Stimulated activated naive CD8-positive, alpha-beta T cell treated with anti-CD3 and anti-CD28 coated beads, Interleukin-15, Interleukin-2, amounts not matched to agents 100 ng/mL and 50 ng/mL, for 24 hours (primary cell): Measurements from ENCODE around the gene DDAH2.

Source experiments
- H3K27ac Mint-ChIP-seq: one replicate; pipeline ENCODE4 v1.8.0; 2021; ENCODE audit warnings: mild to moderate bottlenecking, mixed read lengths
- H3K27me3 Mint-ChIP-seq: one replicate; pipeline ENCODE4 v1.8.0; 2021; ENCODE audit warnings: mixed read lengths
- H3K36me3 Mint-ChIP-seq: one replicate; pipeline ENCODE4 v1.8.0; 2021; ENCODE audit warnings: low read depth, mixed read lengths
- H3K4me1 Mint-ChIP-seq: one replicate; pipeline ENCODE4 v1.8.0; 2021; ENCODE audit warnings: low read depth, mixed read lengths
- H3K4me3 Mint-ChIP-seq: one replicate; pipeline ENCODE4 v1.8.0; 2021; ENCODE audit warnings: mild to moderate bottlenecking, mixed read lengths
- H3K9me3 Mint-ChIP-seq: one replicate; pipeline ENCODE4 v1.8.0; 2021; ENCODE audit warnings: mixed read lengths

The DDAH2 gene

GRCh38 chr6:31741815-31742214 is 12.7 kb upstream of the DDAH2 start:
- Mint-ChIP-seq H3K27me3 (no peaks in the 10 kb centered on the region), H3K4me3 (peak overlapping the region; percentile 96)

GRCh38 chr6:31740397-31741223 is 11.5 kb upstream of the DDAH2 start:
- Mint-ChIP-seq H3K9me3 (no peaks in the 10 kb centered on the region), H3K27ac (peak overlapping the region; percentile 94), H3K4me1 (peaks cover 55% of the 10 kb centered on the region), H3K36me3 (peaks cover 58% of the 10 kb centered on the region), H3K27me3 (no peaks in the 10 kb centered on the region), H3K4me3 (peak overlapping the region; percentile 96)

More at GRCh38 chr6:31741815-31742214, 12.7 kb upstream of the DDAH2 start:
- Mint-ChIP-seq H3K36me3 (peaks cover 60% of the 10 kb centered on the region), H3K4me1 (peaks cover 50% of the 10 kb centered on the region), H3K9me3 (no peaks in the 10 kb centered on the region), H3K27ac (peak overlapping the region; percentile 75)

- H3K9me3 Mint-ChIP-seq = no peaks in the 10 kb centered on the region
Measured at GRCh38 chr6:31739639-31740396, 10.7 kb upstream of the DDAH2 start, which contains the start of gene MSH5. MSH5 (plus strand) TSS chr6:31740005; CDS start chr6:31740467, 462 bp downstream.

GRCh38 chr6:31737991-31738979 is 9.2 kb upstream of the DDAH2 start:
- Mint-ChIP-seq H3K4me3 (peak overlapping the region; percentile 100), H3K9me3 (no peaks in the 10 kb centered on the region), H3K4me1 (peaks cover 68% of the 10 kb centered on the region), H3K27ac (peak overlapping the region; percentile 80), H3K27me3 (no peaks in the 10 kb centered on the region), H3K36me3 (peaks cover 60% of the 10 kb centered on the region)

More at GRCh38 chr6:31739639-31740396, 10.7 kb upstream of the DDAH2 start, which contains the start of gene MSH5:
- peak within 1 kb of the TSS; percentile 96 for H3K4me3 Mint-ChIP-seq
- H3K4me1 Mint-ChIP-seq = peaks cover 55% of the 10 kb centered on the region
- peaks cover 59% of the 10 kb centered on the region for H3K36me3 Mint-ChIP-seq
- no peaks in the 10 kb centered on the region for H3K27me3 Mint-ChIP-seq
- peak within 1 kb of the TSS; percentile 94 for H3K27ac Mint-ChIP-seq

- peak overlapping the region; percentile 80 for H3K27ac Mint-ChIP-seq
- H3K4me1 Mint-ChIP-seq = peaks cover 71% of the 10 kb centered on the region
- H3K4me3 Mint-ChIP-seq = peak overlapping the region; percentile 100
- peaks cover 58% of the 10 kb centered on the region for H3K36me3 Mint-ChIP-seq
- H3K9me3 Mint-ChIP-seq = no peaks in the 10 kb centered on the region
- H3K27me3 Mint-ChIP-seq = no peaks in the 10 kb centered on the region
Measured at GRCh38 chr6:31737315-31737990, 8.4 kb upstream of the DDAH2 start.

- H3K4me3 Mint-ChIP-seq = peak overlapping the region; percentile 100
- H3K27ac Mint-ChIP-seq = peak overlapping the region; percentile 80
- no peaks in the 10 kb centered on the region for H3K9me3 Mint-ChIP-seq
- H3K27me3 Mint-ChIP-seq = no peaks in the 10 kb centered on the region
- peaks cover 59% of the 10 kb centered on the region for H3K36me3 Mint-ChIP-seq
- H3K4me1 Mint-ChIP-seq = peaks cover 72% of the 10 kb centered on the region
Measured at GRCh38 chr6:31736768-31737314, 7.7 kb upstream of the DDAH2 start.

- H3K36me3 Mint-ChIP-seq = peaks cover 57% of the 10 kb centered on the region
- peak within 1 kb of the TSS; percentile 80 for H3K27ac Mint-ChIP-seq
- no peaks in the 10 kb centered on the region for H3K27me3 Mint-ChIP-seq
- H3K4me3 Mint-ChIP-seq = peak within 1 kb of the TSS; percentile 100
- H3K9me3 Mint-ChIP-seq = no peaks in the 10 kb centered on the region
- H3K4me1 Mint-ChIP-seq = peaks cover 66% of the 10 kb centered on the region
Measured at GRCh38 chr6:31736021-31736767, 7.1 kb upstream of the DDAH2 start, which contains the start of gene CLIC1. CLIC1 (minus strand) TSS chr6:31736530; CDS start chr6:31736300, 230 bp downstream.

GRCh38 chr6:31734821-31735406 is 5.8 kb upstream of the DDAH2 start:
- H3K36me3 Mint-ChIP-seq = peaks cover 55% of the 10 kb centered on the region
- no peaks in the 10 kb centered on the region for H3K9me3 Mint-ChIP-seq
- no peaks in the 10 kb centered on the region for H3K27me3 Mint-ChIP-seq
- peaks cover 66% of the 10 kb centered on the region for H3K4me1 Mint-ChIP-seq
- H3K4me3 Mint-ChIP-seq = peak overlapping the region; percentile 100
- peak overlapping the region; percentile 80 for H3K27ac Mint-ChIP-seq

GRCh38 chr6:31734247-31734820 is 5.2 kb upstream of the DDAH2 start:
- peaks cover 53% of the 10 kb centered on the region for H3K36me3 Mint-ChIP-seq

GRCh38 chr6:31733734-31734133 is 4.6 kb upstream of the DDAH2 start:
- peaks cover 53% of the 10 kb centered on the region for H3K36me3 Mint-ChIP-seq

More at GRCh38 chr6:31734247-31734820, 5.2 kb upstream of the DDAH2 start:
- Mint-ChIP-seq H3K9me3 (no peaks in the 10 kb centered on the region), H3K27ac (peak overlapping the region; percentile 80), H3K4me1 (peaks cover 66% of the 10 kb centered on the region), H3K4me3 (peak overlapping the region; percentile 100), H3K27me3 (no peaks in the 10 kb centered on the region)

GRCh38 chr6:31732029-31732428 is 2.9 kb upstream of the DDAH2 start:
- H3K4me3 Mint-ChIP-seq = no peak overlapping the region
- H3K27ac Mint-ChIP-seq = peak overlapping the region; percentile 52
- peaks cover 59% of the 10 kb centered on the region for H3K36me3 Mint-ChIP-seq

More at GRCh38 chr6:31733734-31734133, 4.6 kb upstream of the DDAH2 start:
- Mint-ChIP-seq H3K4me3 (peak overlapping the region; percentile 100), H3K4me1 (peaks cover 66% of the 10 kb centered on the region), H3K9me3 (no peaks in the 10 kb centered on the region), H3K27me3 (no peaks in the 10 kb centered on the region), H3K27ac (peak overlapping the region; percentile 58)

GRCh38 chr6:31730631-31731086 is 1.6 kb upstream of the DDAH2 start:
- Mint-ChIP-seq H3K4me3 (peak overlapping the region; percentile 85), H3K4me1 (peaks cover 71% of the 10 kb centered on the region), H3K36me3 (peaks cover 64% of the 10 kb centered on the region), H3K27ac (peak overlapping the region; percentile 32), H3K9me3 (no peaks in the 10 kb centered on the region), H3K27me3 (no peaks in the 10 kb centered on the region)

More at GRCh38 chr6:31732029-31732428, 2.9 kb upstream of the DDAH2 start:
- Mint-ChIP-seq H3K4me1 (peaks cover 64% of the 10 kb centered on the region), H3K27me3 (no peaks in the 10 kb centered on the region), H3K9me3 (no peaks in the 10 kb centered on the region)
